Upper lobe of left lung (tissue), 6 donors: Measurements from ENCODE around the gene CCND3. TPM values are rescaled to one million over a fixed set of nuclear protein-coding genes. Genes with fewer than 3 reads are reported as not detected.
"Not testable (repeated sequence)": the region's sequence is repeated elsewhere in the genome, so short reads cannot be mapped to it uniquely, and the experiment has no call there.

Source experiments
- ATAC-seq, 2 donors: fragments of 200-7000 bp; cut with Tn5 transposase; one replicate each; pipeline ENCODE4 v1.9.1; 2022; ENCODE audit warnings: mild to moderate bottlenecking in 2 of 2, moderate library complexity in 2 of 2; ENCODE audit not compliant: low FRiP score in 2 of 2
- DNase-seq, 2 donors: peaks; one replicate each; pipeline ENCODE4 v3.0.0-alpha.2; 2019 to 2020
- H3K27ac ChIP-seq, 4 donors: fragments of 200-600 bp; sonication (generic); one replicate each; pipeline ENCODE4 v1.5.1; 2016 to 2019
- H3K27me3 ChIP-seq, 4 donors: fragments of 200-600 bp; sonication (generic); one replicate each; pipeline ENCODE4 v1.5.1; 2017 to 2019
- H3K36me3 ChIP-seq, 4 donors: fragments of 200-600 bp; sonication (generic); one replicate each; pipeline ENCODE4 v1.5.1; 2016 to 2019
- H3K4me1 ChIP-seq, 4 donors: fragments of 200-600 bp; sonication (generic); one replicate each; pipeline ENCODE4 v1.5.1; 2018 to 2019
- H3K4me3 ChIP-seq, 4 donors: fragments of 200-600 bp; sonication (generic); one replicate each; pipeline ENCODE4 v1.5.1; 2017 to 2019; ENCODE audit warnings: mild to moderate bottlenecking in 2 of 4, moderate library complexity in 1 of 4
- H3K9me3 ChIP-seq, 4 donors: fragments of 200-600 bp; sonication (generic); one replicate each; pipeline ENCODE4 v1.5.1; 2018 to 2019
- EP300 ChIP-seq, 4 donors: sonication (generic); formaldehyde crosslinking; IDR thresholded peaks; one replicate each; pipeline ENCODE4 v1.5.1; 2017; ENCODE audit warnings: antibody characterized with exemption in 4 of 4, control low read depth in 2 of 4
- POLR2A ChIP-seq, 4 donors: fragments of 450-650 bp; IDR thresholded peaks; one replicate each; pipeline ENCODE4 v1.5.1; 2016 to 2017; ENCODE audit warnings: antibody characterized with exemption in 4 of 4, mild to moderate bottlenecking in 2 of 4
- POLR2AphosphoS5 ChIP-seq, 2 donors: sonication (generic); formaldehyde crosslinking; IDR thresholded peaks; one replicate each; pipeline ENCODE4 v1.5.1; 2017; ENCODE audit warnings: antibody characterized with exemption in 2 of 2
- WGBS, 2 donors: methylation state at CpG; one replicate each; pipeline ENCODE4 v1.1.5; 2017 to 2018; 5-methylcytosine and 5-hydroxymethylcytosine counted together
- total RNA-seq, 6 donors: library from RNA; depleted of rRNA in 4 of 6; stranded (reverse); fragments of >200 nt in 4 of 6; gene quantifications; one replicate each; pipeline versions ENCODE4 v1.1.0 to v1.2.1, GENCODE V29; 2016 to 2021
- TF ChIP-seq, protein P1 (sequence below), 6 experiments: fragments of 450-650 bp in 4 of 6; fragments of 200-600 bp in 2 of 6; sonication (generic) in 2 of 6; IDR thresholded peaks; one replicate each; pipeline ENCODE4 v1.5.1; 2016 to 2019; ENCODE audit warnings: antibody characterized with exemption in 6 of 6
- donor health status: DM: no; HTN: no; CAD: no; lungs with moderate emphysema.
- donor health status: DM: no; HTN: yes; CAD: no; lungs with severe emphysema.

CCND3 gene
- total RNA-seq, 6 donors from 2014 or later, result 138 to 305 (median 211) TPM

DNA sequence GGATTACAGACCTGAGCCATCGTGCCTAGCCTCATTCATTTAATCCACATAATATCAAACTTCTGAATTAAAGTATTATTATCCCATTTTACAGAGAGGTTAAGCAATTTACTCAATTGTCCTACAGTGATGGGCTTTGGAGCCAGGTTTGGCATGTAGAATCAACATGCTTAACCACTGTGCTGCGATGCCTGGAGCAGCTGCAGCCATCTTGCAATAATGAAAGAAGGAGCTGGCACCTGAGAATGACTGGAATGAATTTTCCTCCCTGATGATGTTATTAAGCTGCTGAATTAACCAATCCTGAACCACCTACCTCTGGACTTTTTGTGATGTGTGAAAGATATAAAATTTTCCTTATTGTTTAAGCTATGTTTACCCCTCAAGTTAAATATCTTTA lies 13.1 kb upstream of the CCND3 start:
- Histone ChIP-seq H3K27me3 (no peaks in the 10 kb centered on the region), H3K4me3 (no peak overlapping the region), H3K4me1 (peaks cover 0 to 11% (median 0%) of the 10 kb centered on the region in 4 donors), H3K36me3 (no peaks in the 10 kb centered on the region), H3K27ac (no peak overlapping the region), H3K9me3 (no peaks in the 10 kb centered on the region)
- no peak for TF ChIP-seq POLR2AphosphoS5 (IDR thresholded peaks at IDR 0.05)
- no peak for TF ChIP-seq EP300 (IDR thresholded peaks at IDR 0.05)
- no peak for TF ChIP-seq POLR2A (IDR thresholded peaks at IDR 0.05)
- TF ChIP-seq, protein P1, sequence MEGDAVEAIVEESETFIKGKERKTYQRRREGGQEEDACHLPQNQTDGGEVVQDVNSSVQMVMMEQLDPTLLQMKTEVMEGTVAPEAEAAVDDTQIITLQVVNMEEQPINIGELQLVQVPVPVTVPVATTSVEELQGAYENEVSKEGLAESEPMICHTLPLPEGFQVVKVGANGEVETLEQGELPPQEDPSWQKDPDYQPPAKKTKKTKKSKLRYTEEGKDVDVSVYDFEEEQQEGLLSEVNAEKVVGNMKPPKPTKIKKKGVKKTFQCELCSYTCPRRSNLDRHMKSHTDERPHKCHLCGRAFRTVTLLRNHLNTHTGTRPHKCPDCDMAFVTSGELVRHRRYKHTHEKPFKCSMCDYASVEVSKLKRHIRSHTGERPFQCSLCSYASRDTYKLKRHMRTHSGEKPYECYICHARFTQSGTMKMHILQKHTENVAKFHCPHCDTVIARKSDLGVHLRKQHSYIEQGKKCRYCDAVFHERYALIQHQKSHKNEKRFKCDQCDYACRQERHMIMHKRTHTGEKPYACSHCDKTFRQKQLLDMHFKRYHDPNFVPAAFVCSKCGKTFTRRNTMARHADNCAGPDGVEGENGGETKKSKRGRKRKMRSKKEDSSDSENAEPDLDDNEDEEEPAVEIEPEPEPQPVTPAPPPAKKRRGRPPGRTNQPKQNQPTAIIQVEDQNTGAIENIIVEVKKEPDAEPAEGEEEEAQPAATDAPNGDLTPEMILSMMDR (IDR thresholded peaks at IDR 0.05), result no peak
- ATAC-seq (no peak), DNase-seq (no peak)
- 95 to 96% methylated on average over 2 of the region's 2 CpGs for WGBS, 2 donors

DNA sequence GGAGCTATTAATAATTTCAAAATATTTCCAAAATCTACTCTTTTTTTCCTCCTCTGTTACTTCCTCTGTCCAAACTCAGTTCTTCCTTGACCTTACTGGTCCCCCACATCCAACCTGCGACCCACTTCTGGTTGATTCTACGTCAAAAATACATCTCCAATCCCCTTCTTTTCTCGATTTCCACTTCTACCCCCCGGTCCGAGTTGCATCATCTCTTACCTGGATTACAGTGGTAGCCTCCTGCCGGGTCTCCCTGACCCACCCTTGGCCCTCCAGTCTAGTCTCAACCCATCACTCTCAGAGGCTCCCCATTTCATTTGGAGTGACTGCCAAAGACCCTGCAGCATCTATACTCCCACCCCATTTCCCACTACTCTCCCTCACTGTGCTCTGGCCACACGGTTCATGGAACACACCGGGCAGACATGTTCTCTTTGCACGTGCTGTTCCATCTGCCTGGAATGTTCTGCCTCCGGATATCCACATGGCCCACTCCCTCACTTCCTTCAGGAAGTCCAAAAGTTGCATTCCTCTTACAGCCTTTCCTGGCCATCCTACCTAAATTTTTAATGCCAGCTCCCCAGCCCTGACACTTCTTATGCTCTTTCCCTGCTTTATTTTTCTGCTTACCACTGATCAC lies 6.1 kb upstream of the CCND3 start:
- 73 to 75% methylated on average over 10 of the region's 10 CpGs for WGBS, 2 donors
- H3K36me3 ChIP-seq, result no peaks in the 10 kb centered on the region
- no peaks in the 10 kb centered on the region for H3K9me3 ChIP-seq
- DNase-seq (no peak), ATAC-seq (no peak)
- H3K27ac ChIP-seq, result peak overlapping the region in 2 of 4 donors; percentile 38 to 51
- H3K27me3 ChIP-seq, result no peaks in the 10 kb centered on the region
- peaks cover 5 to 23% (median 10%) of the 10 kb centered on the region in 4 donors for H3K4me1 ChIP-seq
- no peak overlapping the region for H3K4me3 ChIP-seq
- TF ChIP-seq, protein P1 (IDR thresholded peaks at IDR 0.05), result no peak
- TF ChIP-seq POLR2AphosphoS5 (IDR thresholded peaks at IDR 0.05), result peak in 1 of 2 donors; percentile 26
- TF ChIP-seq EP300 (IDR thresholded peaks at IDR 0.05), result peak in 1 of 4 donors; percentile 19
- no peak for TF ChIP-seq POLR2A (IDR thresholded peaks at IDR 0.05)

DNA sequence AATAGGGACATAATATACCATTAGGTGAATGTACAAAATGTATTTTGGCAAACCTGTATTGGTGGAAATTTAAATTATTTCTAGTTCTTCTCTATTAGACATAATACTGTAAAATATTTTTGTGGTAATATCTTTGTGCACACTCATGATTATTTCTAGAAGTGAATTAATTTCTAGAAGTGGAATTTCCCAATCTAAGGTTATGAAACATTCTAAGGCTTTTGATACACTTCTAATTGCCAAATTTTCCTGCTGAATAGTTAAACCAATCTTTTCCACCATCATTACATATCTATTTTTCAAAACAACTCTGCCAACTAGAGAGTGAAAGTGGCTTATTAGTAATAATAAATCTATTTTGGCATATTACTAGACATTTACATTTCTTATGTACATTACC lies 1.8 kb upstream of the CCND3 start:
- Histone ChIP-seq H3K27ac (no peak overlapping the region), H3K4me3 (no peak overlapping the region), H3K9me3 (no peaks in the 10 kb centered on the region), H3K27me3 (no peaks in the 10 kb centered on the region), H3K4me1 (peaks cover 28 to 54% (median 45%) of the 10 kb centered on the region in 4 donors), H3K36me3 (no peaks in the 10 kb centered on the region)
- TF ChIP-seq, protein P1 (IDR thresholded peaks at IDR 0.05), result no peak
- TF ChIP-seq POLR2A (IDR thresholded peaks at IDR 0.05) (no peak), POLR2AphosphoS5 (IDR thresholded peaks at IDR 0.05) (no peak), EP300 (IDR thresholded peaks at IDR 0.05) (no peak)
- DNase-seq (no peak), ATAC-seq (no peak)

DNA sequence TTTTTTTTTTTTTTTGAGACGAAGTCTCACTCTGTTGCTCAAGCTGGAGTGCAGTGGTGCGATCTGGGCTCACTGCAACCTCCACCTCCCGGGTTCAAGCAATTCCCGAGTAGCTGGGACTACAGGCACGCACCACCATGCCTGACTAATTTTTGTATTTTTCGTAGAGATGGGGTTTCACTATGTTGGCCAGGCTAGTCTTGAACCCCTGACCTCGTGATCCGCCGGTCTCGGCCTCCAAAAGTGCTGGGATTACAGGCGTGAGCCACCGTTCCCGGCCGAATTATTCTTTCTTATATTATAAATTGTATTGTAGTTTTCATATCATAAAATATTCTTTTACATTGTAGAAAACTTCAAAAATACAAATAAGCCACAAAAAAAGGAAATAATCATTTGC lies 1.3 kb upstream of the CCND3 start:
- H3K27me3 ChIP-seq, ATAC-seq: not testable (repeated sequence)
- peak overlapping the region in 2 of 4 donors; percentile 86 to 91 for H3K27ac ChIP-seq

DNA sequence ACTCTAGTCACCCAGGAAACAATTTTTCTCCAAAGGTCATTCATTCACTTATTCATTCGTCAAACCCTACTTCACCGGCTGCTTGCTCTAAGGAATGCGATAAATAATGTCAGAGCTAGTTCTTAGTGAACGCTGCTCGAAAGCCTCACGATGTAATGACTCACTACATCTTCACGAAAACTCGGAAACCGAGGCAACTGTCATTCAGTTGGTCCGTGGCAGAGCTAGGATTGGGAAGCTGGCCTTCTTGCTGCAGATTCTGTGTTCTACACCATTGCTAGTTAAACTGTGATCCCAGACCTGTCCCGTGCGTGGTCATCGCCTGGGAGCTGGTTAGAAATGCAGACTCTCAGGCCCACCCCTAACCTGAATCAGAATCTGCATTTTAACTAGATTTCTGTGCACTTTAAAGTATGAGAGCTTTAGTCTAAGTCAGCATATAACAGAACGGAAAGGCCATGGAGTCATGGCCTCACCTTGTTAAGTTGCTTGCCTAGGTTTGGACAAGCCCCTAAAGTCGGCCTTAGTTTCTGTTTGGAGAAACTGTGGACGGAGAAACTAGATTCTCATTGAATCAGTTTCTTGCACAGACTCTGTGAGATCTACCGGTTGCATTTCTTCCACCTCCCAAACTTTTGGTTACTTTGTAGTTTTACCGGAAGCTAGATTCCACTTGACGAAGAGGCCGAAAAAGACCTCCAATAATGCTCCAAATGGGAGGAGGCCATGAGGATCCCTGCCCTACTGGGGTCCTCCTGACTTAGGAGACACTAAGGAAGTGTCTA lies 651 bp upstream of the CCND3 start:
- DNase-seq (no peak), ATAC-seq (peak; percentile 2 to 12)
- H3K4me3 ChIP-seq, result peak overlapping the region in 3 of 4 donors; percentile 60 to 94 (median 89)
- H3K27me3 ChIP-seq, result no peaks in the 10 kb centered on the region
- H3K4me1 ChIP-seq, result peaks cover 40 to 66% (median 57%) of the 10 kb centered on the region in 4 donors
- peak overlapping the region; percentile 85 to 93 (median 88) for H3K27ac ChIP-seq
- WGBS, 2 donors, result 37 to 41% methylated on average over 20 of the region's 20 CpGs
- H3K9me3 ChIP-seq, result no peaks in the 10 kb centered on the region
- H3K36me3 ChIP-seq, result peaks cover 0 to 3% (median 0%) of the 10 kb centered on the region in 4 donors
- TF ChIP-seq, protein P1 (IDR thresholded peaks at IDR 0.05), result no peak
- TF ChIP-seq EP300 (IDR thresholded peaks at IDR 0.05), result no peak
- no peak for TF ChIP-seq POLR2AphosphoS5 (IDR thresholded peaks at IDR 0.05)
- no peak for TF ChIP-seq POLR2A (IDR thresholded peaks at IDR 0.05)

More for the DNA sequence above, 1.3 kb upstream of the CCND3 start:
- DNase-seq, H3K36me3 ChIP-seq, H3K9me3 ChIP-seq, H3K4me3 ChIP-seq: not testable (repeated sequence)
- WGBS, 2 donors, result 91 to 94% methylated on average over 14 of the region's 14 CpGs
- peaks cover 34 to 60% (median 50%) of the 10 kb centered on the region in 4 donors for H3K4me1 ChIP-seq
